ENCODE results near the gene MAD1L1. TPM values are rescaled to one million over a fixed set of nuclear protein-coding genes. Genes with fewer than 3 reads are reported as not detected.
"Not testable (repeated sequence)": the region's sequence is repeated elsewhere in the genome, so short reads cannot be mapped to it uniquely, and the experiment has no call there.

MAD1L1 gene
- total RNA-seq, 1 donor from 2014 or later: 57.4 TPM

DNA sequence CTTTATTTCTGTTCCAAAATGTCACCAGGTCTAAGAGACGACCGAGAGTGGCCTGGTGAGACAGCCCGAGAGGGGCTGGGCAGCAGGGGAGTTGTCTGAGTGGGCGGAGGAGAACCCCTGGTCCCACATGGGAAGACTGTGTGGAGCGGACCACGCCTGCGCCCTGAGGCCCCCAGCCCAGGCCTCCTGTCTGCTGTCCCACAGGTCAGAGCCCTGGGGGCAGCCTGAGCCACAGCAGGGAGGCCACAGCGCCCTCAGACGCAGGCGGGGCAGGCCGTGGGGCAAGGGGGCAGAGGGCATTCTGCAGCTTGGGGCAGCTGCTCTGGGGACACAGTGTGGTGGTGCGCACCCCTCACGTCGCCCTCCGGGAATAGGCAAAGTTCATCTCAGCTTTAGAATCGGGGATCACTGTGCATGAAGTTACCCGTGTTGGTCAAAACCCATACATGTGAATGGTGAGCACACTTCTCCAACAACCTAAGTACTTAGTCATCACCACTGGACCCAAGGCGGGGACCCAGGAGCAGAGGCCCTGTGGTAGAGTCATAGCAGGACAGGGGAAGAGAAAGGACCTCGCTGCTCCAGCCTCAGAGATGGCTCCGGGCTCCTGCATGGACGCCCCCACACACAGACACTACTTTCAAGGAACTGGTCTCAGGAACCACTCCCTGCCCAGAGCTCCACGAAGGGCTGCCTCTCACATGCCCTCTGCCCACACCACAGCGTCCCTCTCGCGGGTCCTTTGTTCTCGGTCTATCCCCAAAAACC, 348.0 kb downstream of the MAD1L1 start:
- TF ChIP-seq CTCF (IDR thresholded peaks at IDR 0.05; ENCODE audit: insufficient read depth, low read length, severe bottlenecking): no peak
- no peak overlapping the region for H3K4me3 ChIP-seq (ENCODE audit: low read depth, low read length)
- DNase-seq (ENCODE audit: low read depth) (peak; percentile 35), FAIRE-seq (peak; percentile 64)
- no peaks in the 10 kb centered on the region for H3K27me3 ChIP-seq (ENCODE audit: control insufficient read depth, insufficient read depth, low read length)
- H3K36me3 ChIP-seq (ENCODE audit: control insufficient read depth, insufficient read depth, low read length): peaks cover 1% of the 10 kb centered on the region

- no peak for TF ChIP-seq CTCF (IDR thresholded peaks at IDR 0.05; ENCODE audit: insufficient read depth, low read length, severe bottlenecking)
- DNase-seq (ENCODE audit: low read depth): no peak
- H3K27me3 ChIP-seq (ENCODE audit: control insufficient read depth, insufficient read depth, low read length): no peaks in the 10 kb centered on the region
- no peak overlapping the region for H3K4me3 ChIP-seq (ENCODE audit: low read depth, low read length)
- FAIRE-seq: no peak
- H3K36me3 ChIP-seq (ENCODE audit: control insufficient read depth, insufficient read depth, low read length): peaks cover 1% of the 10 kb centered on the region
Observed at GRCh38 chr7:1883834-1884582, 348.7 kb downstream of the MAD1L1 start.

GRCh38 chr7:1883031-1883761, 349.5 kb downstream of the MAD1L1 start:
- no peaks in the 10 kb centered on the region for H3K27me3 ChIP-seq (ENCODE audit: control insufficient read depth, insufficient read depth, low read length)
- DNase-seq (ENCODE audit: low read depth) (peak; percentile 80), FAIRE-seq (no peak)
- no peak overlapping the region for H3K4me3 ChIP-seq (ENCODE audit: low read depth, low read length)
- no peaks in the 10 kb centered on the region for H3K36me3 ChIP-seq (ENCODE audit: control insufficient read depth, insufficient read depth, low read length)
- no peak for TF ChIP-seq CTCF (IDR thresholded peaks at IDR 0.05; ENCODE audit: insufficient read depth, low read length, severe bottlenecking)

GRCh38 chr7:1882451-1882850, 350.3 kb downstream of the MAD1L1 start:
- no peaks in the 10 kb centered on the region for H3K27me3 ChIP-seq (ENCODE audit: control insufficient read depth, insufficient read depth, low read length)
- DNase-seq (ENCODE audit: low read depth) (no peak), FAIRE-seq (no peak)
- no peaks in the 10 kb centered on the region for H3K36me3 ChIP-seq (ENCODE audit: control insufficient read depth, insufficient read depth, low read length)
- no peak for TF ChIP-seq CTCF (IDR thresholded peaks at IDR 0.05; ENCODE audit: insufficient read depth, low read length, severe bottlenecking)
- no peak overlapping the region for H3K4me3 ChIP-seq (ENCODE audit: low read depth, low read length)

- Histone ChIP-seq H3K4me3 (ENCODE audit: low read depth, low read length) (no peak overlapping the region), H3K27me3 (ENCODE audit: control insufficient read depth, insufficient read depth, low read length) (no peaks in the 10 kb centered on the region), H3K36me3 (ENCODE audit: control insufficient read depth, insufficient read depth, low read length) (no peaks in the 10 kb centered on the region)
- DNase-seq (ENCODE audit: low read depth): no peak
- TF ChIP-seq CTCF (IDR thresholded peaks at IDR 0.05; ENCODE audit: insufficient read depth, low read length, severe bottlenecking): no peak
- FAIRE-seq: no peak
Observed at GRCh38 chr7:1881946-1882345, 350.8 kb downstream of the MAD1L1 start.

DNA sequence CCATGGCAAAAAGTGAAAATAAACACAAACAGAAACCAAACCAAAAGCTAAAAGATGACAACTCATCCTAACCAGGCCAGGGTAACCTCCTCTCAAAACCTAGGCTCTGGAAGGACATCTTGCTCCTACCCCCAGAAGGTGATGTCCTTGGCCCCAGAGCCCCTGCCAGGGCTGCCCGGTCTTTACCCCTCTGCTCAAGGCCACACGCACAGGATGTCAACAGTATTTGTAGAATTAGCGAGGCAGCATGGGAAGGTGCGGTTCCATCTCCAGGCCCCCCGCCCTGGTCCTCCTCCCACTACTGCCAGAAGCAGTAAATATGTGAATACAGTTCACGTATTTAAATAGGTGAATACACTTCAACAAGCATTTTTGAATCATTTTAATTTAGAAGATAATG, 356.1 kb downstream of the MAD1L1 start:
- H3K4me3 ChIP-seq (ENCODE audit: low read depth, low read length); H3K27me3 ChIP-seq (ENCODE audit: control insufficient read depth, insufficient read depth, low read length); DNase-seq (ENCODE audit: low read depth); H3K36me3 ChIP-seq (ENCODE audit: control insufficient read depth, insufficient read depth, low read length); FAIRE-seq: not testable (repeated sequence)

All from bronchial epithelial cell (primary cell).